Ishikawa (cell line): ENCODE results near the gene CDC45.

Experiments
- CEBPB ChIP-seq: IDR thresholded peaks from 2 replicates; pipeline ENCODE4 v1.6.1; 2012
- CREB1 ChIP-seq: IDR thresholded peaks from 2 replicates; pipeline ENCODE4 v1.6.1; 2012; ENCODE audit warnings: low read depth
- EGR1 ChIP-seq: IDR thresholded peaks from 2 replicates; pipeline ENCODE4 v1.6.1; 2012
- EP300 ChIP-seq: IDR thresholded peaks from 2 replicates; pipeline ENCODE4 v1.6.1; 2012; ENCODE audit warnings: borderline replicate concordance
- FOXM1 ChIP-seq: IDR thresholded peaks from 2 replicates; pipeline ENCODE4 v1.6.1; 2012; ENCODE audit warnings: low read depth, borderline replicate concordance
- NFIC ChIP-seq: IDR thresholded peaks from 2 replicates; pipeline ENCODE4 v1.6.1; 2012
- RAD21 ChIP-seq: IDR thresholded peaks from 2 replicates; pipeline ENCODE4 v1.6.1; 2012; ENCODE audit warnings: low read depth
- TAF1 ChIP-seq: IDR thresholded peaks from 2 replicates; pipeline ENCODE4 v1.6.1; 2012; ENCODE audit warnings: low read depth, mild to moderate bottlenecking
- TEAD4 ChIP-seq: IDR thresholded peaks from 2 replicates; pipeline ENCODE4 v1.6.1; 2012
- TF ChIP-seq, protein P1 (sequence below): IDR thresholded peaks from 2 replicates; pipeline ENCODE4 v1.6.1; 2012
- TF ChIP-seq, protein P2 (sequence below): IDR thresholded peaks from 2 replicates; pipeline ENCODE4 v1.6.1; 2012; ENCODE audit warnings: low read depth, mild to moderate bottlenecking

- no peak for TF ChIP-seq EGR1
- TF ChIP-seq CEBPB = no peak
- TF ChIP-seq RAD21 = no peak
- TF ChIP-seq EP300 = no peak
- no peak for TF ChIP-seq NFIC
- TF ChIP-seq, protein P1, sequence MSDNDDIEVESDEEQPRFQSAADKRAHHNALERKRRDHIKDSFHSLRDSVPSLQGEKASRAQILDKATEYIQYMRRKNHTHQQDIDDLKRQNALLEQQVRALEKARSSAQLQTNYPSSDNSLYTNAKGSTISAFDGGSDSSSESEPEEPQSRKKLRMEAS = no peak
- no peak for TF ChIP-seq TAF1
- no peak for TF ChIP-seq TEAD4
- no peak for TF ChIP-seq FOXM1
- TF ChIP-seq, protein P2, sequence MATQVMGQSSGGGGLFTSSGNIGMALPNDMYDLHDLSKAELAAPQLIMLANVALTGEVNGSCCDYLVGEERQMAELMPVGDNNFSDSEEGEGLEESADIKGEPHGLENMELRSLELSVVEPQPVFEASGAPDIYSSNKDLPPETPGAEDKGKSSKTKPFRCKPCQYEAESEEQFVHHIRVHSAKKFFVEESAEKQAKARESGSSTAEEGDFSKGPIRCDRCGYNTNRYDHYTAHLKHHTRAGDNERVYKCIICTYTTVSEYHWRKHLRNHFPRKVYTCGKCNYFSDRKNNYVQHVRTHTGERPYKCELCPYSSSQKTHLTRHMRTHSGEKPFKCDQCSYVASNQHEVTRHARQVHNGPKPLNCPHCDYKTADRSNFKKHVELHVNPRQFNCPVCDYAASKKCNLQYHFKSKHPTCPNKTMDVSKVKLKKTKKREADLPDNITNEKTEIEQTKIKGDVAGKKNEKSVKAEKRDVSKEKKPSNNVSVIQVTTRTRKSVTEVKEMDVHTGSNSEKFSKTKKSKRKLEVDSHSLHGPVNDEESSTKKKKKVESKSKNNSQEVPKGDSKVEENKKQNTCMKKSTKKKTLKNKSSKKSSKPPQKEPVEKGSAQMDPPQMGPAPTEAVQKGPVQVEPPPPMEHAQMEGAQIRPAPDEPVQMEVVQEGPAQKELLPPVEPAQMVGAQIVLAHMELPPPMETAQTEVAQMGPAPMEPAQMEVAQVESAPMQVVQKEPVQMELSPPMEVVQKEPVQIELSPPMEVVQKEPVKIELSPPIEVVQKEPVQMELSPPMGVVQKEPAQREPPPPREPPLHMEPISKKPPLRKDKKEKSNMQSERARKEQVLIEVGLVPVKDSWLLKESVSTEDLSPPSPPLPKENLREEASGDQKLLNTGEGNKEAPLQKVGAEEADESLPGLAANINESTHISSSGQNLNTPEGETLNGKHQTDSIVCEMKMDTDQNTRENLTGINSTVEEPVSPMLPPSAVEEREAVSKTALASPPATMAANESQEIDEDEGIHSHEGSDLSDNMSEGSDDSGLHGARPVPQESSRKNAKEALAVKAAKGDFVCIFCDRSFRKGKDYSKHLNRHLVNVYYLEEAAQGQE = no peak
- TF ChIP-seq CREB1 = no peak
Measured at GRCh38 chr22:19453718-19454117, 26.0 kb upstream of the CDC45 start.
